Activated naive CD4-positive, alpha-beta T cell (primary cell): Measurements from ENCODE around the gene SERAC1.

ENCODE experiments used
- DNase-seq, 4 experiments: peaks; one replicate each; lab custom pipeline; 2025; lab: John Stamatoyannopoulos, UW

The SERAC1 gene

GRCh38 chr6:158122048-158122447 is 46.0 kb downstream of the SERAC1 start:
- DNase-seq = no peak

GRCh38 chr6:158121335-158121734 is 46.7 kb downstream of the SERAC1 start:
- no peak for DNase-seq

- DNase-seq = no peak
These were observed 49.2 kb downstream of the SERAC1 start for GRCh38 chr6:158118886-158119285.

GRCh38 chr6:158115508-158115907 is 52.6 kb downstream of the SERAC1 start:
- DNase-seq = no peak

GRCh38 chr6:158115102-158115501 is 53.0 kb downstream of the SERAC1 start:
- DNase-seq = no peak

GRCh38 chr6:158113802-158114201 is 54.3 kb downstream of the SERAC1 start:
- no peak for DNase-seq

- no peak for DNase-seq
These were observed 56.1 kb downstream of the SERAC1 start for GRCh38 chr6:158111987-158112386.

GRCh38 chr6:158110986-158111385 is 57.1 kb downstream of the SERAC1 start:
- DNase-seq = no peak

GRCh38 chr6:158109748-158110147 is 58.3 kb downstream of the SERAC1 start:
- no peak for DNase-seq

- DNase-seq = no peak
These were observed 63.4 kb downstream of the SERAC1 start for GRCh38 chr6:158104696-158105095.

- DNase-seq = no peak
These were observed 64.8 kb downstream of the SERAC1 start for GRCh38 chr6:158103228-158103627.

- no peak for DNase-seq
These were observed 72.4 kb downstream of the SERAC1 start for GRCh38 chr6:158095671-158096070.

- DNase-seq = no peak
These were observed 73.0 kb downstream of the SERAC1 start for GRCh38 chr6:158095031-158095430.

GRCh38 chr6:158092806-158093205 is 75.3 kb downstream of the SERAC1 start:
- no peak for DNase-seq

GRCh38 chr6:158087224-158087867 is 80.7 kb downstream of the SERAC1 start:
- DNase-seq = no peak

GRCh38 chr6:158086504-158087223 is 81.4 kb downstream of the SERAC1 start:
- no peak for DNase-seq

- DNase-seq = no peak
These were observed 82.0 kb downstream of the SERAC1 start for GRCh38 chr6:158086054-158086503.

- no peak for DNase-seq
These were observed 82.6 kb downstream of the SERAC1 start for GRCh38 chr6:158085261-158086053.

- no peak for DNase-seq
These were observed 84.4 kb downstream of the SERAC1 start for GRCh38 chr6:158083455-158084325.

- DNase-seq = no peak
These were observed 86.5 kb downstream of the SERAC1 start for GRCh38 chr6:158081657-158081935.

GRCh38 chr6:158080849-158081656 is 87.0 kb downstream of the SERAC1 start:
- DNase-seq = no peak
